Dermis blood vessel endothelial cell (primary cell): ENCODE results near the gene CEP120. TPM values are rescaled to one million over a fixed set of nuclear protein-coding genes. Genes with fewer than 3 reads are reported as not detected.
"Not testable (repeated sequence)": the region's sequence is repeated elsewhere in the genome, so short reads cannot be mapped to it uniquely, and the experiment has no call there.

ENCODE experiments used
- DNase-seq: peaks from one replicate; pipeline ENCODE4 v3.0.0; 2010
- total RNA-seq: library from RNA; depleted of rRNA; stranded (reverse); fragments of >200 nt; gene quantifications from 2 replicates; pipeline ENCODE4 v1.2.3, GENCODE V29; 2014

CEP120 gene
- total RNA-seq, 1 donor from 2014 or later, result 17.9 TPM

DNA sequence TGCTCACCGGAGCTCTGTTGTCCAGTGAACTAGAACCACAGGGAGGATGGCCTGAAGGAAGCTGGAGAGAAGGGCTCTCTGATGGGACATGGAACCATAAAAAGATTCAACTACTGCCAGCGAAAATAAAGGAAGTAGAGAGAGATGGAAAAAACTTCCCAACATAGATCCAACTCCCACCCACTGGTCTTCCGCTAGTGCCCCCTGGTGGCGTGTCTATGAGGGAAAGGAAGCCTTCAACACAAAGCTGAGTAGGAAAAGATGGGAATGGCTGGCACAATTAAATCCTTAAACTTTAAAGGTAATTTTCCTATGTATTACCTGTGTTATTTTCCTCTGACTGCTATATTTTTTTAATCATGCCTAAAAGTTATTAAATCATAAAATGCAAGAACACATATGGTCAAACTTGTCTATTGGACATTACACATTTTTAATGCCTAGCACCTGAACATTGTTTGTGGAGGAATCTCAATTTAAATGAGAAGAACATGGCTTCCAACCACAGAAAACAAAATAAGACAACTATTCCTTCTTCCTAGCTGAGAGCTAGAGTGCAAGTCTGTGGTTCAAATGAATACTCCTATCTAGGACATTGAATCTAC lies 51.5 kb downstream of the CEP120 start:
- peak; percentile 43 for DNase-seq

DNA sequence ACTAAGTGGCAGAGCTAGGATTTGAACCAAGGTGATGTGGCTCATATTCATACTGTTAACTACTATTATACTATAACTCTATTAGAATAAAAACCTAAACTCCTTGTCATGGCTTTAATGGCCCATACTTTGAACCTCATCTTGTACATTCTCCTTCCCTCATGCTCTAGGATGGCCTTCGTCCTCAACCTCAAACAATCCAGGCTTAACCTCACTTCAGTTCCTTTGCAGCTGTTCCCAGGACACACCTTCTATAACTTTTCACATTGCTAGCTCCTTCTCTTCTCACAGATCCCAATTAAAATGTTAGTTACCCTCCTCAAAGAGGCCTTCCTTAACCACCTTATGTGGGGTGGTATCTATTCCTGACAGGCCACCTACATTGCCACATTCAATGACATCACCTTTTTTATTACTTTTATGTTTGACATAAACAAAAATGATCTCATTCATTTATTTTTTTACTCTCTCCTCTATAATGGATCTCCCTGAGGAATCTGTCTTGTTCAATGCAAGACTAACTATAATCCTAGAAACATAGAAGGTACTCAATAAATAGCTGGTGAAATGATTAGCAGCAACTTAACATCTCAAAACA lies 53.7 kb downstream of the CEP120 start:
- DNase-seq, result no peak

DNA sequence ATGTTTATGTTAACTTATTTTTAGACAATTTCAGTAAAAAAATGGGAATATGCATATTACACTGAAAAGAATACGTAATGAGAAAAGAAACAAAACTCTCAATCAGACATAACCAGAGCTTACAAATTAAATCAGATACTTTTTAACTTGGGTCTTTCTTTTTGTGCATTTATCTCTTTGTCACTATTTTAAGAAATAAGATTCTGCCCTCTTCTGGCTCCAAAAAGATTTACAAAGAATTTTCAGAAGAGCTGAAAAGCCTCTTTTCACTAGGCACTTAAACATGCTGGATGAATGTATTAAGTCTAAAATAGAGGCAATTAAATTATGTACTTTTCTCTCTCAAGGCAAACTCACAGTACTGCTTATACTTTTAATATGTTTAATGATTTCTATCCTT lies 55.5 kb downstream of the CEP120 start:
- peak; percentile 24 for DNase-seq

DNA sequence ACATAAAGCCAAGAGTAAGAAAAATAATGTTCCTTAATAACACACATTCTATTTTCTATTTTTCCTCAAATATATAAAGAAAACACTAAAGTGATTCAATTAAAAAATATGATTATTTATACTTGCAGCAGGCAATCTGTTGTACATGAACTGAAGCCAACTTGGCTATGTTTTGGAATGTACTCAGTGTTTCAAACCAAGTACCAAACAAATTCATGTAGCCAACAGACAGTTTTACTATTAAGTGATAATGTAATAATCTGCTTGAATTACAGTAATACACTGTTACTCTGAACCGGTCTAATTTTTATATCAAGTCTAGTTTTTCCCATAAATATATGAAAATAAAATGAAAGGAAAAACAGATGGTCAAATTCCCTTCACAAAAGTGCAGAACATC lies 58.0 kb downstream of the CEP120 start:
- no peak for DNase-seq

DNA sequence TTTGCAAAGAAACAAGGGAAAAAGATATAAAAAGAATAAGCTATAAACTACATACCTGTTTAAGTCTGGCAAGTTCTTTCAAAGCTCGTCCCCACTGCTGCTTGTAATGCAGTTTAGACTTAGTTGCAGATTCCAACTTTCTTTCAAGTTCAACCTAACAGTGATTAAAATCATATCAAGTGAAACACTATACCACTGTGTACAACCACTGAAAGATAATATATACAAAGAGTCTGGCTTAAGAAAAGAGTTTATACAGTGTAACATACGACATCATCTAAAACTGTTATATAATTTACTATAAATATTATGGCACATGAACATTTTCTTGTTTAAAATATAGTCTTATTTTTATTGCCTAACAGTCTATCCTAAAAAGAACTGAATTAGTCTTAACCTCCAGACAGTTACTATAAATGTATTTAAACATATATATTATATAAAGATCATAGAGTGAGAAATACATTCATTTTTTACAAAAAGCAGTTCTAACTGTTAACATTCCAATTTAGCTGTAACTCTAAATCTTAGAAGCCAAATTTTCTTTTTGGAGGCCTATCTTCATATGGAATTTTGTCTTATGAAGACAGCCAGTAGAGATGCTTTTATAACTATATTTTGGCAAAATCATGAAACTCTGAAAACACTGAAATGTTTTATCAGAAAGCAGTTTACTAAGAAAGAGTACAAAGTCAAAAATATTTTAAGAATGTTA lies 58.6 kb downstream of the CEP120 start:
- DNase-seq, result no peak

DNA sequence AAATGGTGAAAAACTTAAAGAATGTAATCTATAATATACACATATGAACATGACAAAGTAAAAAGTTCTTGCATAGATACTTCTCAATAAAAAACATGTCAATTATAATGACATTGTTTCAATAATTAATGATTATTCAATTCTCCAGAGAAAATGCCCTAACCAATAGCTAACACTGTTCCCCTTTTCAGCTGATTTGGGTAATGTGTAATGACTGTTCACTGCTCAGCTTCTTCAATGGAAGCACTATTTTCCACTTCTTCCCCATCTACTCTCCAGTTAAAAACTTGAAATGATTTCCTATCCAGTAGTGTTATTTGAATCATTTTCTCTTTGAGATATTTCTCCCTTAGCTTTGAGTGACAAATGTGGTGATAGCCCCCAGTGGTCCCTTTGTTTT lies 62.3 kb downstream of the CEP120 start:
- no peak for DNase-seq

DNA sequence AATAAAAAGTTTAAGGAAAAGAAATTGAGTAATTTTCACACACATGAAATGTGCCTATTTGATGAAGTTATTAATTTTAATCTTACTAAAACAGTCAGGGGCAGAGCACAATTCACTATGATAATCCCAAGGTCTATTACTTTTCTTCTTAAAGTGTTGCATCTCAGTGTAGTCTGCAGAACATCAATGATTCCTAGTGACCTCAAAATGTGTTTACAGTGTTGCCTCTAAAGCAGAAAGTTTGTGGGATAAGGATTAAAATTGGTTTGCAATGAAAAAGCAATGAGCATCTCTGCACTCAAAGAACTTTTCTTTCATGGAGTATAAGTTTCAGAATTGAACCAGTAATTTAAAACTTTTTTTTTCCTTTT lies 63.0 kb downstream of the CEP120 start:
- no peak for DNase-seq

DNA sequence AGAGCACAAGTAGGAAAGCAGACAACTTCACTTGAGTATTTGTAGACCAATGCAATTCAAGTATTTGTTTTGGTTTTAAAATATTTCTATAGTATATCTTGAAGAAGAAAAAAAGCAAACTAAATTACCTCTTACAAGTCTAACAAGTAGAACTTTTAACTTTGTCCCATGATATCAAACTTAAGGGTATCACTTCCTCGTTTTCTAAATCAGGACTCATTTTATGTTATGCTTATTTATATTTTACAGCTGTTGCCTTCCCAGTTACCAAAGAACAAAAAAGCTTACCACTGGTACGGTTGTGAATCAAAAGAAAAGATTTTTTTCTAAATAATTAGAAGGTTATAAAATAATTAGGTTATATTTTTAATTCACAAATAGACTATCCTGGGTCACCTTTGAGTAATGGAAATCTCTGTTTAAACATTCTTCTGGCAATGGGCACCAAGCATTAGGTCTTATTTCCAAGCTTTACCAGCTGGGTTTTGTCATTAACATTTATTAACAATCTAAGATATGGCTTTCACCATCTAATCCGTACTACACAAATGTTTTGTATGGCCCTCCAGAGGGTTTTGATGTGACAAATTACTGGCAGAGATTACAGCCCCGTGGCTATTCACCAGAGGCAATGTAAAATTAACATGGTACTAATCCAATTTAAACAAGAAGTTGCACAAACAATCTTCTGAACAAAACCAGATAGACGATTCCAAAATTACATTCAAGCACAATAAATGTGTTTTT lies 63.6 kb downstream of the CEP120 start:
- DNase-seq, result no peak

DNA sequence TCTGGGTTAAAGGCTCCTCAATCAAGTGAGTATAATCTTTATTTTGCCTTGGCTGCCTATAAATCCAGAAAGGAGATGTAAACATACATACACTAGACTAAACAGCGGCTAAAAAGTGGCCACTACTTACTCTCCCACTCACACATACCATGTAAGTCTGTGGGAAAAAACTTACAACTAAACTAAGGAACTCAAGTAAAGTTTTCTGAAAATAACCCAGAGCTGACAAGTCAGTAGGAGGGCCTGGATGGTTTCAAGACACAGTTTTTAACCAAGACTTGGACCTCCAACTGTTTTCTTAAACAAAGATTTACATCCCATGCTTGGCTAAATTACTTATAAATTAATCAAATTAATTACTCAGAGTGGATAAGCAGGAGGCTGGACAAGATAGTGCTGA lies 64.5 kb downstream of the CEP120 start:
- DNase-seq, result no peak

DNA sequence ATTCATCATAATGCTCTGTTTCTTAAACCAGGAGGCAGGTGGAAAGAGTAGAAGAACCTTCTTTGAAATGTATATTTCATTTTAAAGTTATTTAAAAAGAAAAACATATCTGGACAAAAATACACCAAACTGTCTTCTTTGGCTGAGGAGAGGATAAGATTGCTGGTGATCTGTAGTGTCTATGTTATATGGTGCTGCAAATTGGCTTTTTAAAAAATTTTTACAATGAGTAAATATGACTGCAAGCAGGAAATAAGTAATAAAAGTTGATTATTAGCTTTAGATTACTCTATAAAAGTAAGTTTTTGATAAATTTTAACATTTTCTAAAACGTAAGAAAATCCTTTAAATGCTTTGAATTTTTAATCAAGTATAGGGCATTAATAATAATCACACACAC lies 64.9 kb downstream of the CEP120 start:
- DNase-seq, result no peak

DNA sequence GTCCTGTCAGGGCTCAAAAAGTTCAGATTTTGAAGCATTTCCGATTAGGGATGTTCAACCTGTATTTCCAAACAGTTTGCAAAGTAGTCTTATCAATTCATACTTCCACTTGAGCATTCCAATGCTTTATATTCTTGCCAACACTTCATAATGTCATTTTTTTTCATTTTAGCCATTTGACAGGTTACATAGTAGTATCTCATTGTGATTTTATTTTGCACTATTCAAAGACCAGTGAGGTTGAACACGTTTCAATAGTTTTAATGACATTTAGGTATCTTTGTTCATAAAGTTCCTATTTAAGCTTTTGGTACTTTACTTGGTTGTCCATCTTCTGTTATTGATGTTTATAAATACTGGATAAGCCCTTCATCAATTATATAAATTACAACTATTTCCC lies 71.4 kb downstream of the CEP120 start:
- no peak for DNase-seq

DNA sequence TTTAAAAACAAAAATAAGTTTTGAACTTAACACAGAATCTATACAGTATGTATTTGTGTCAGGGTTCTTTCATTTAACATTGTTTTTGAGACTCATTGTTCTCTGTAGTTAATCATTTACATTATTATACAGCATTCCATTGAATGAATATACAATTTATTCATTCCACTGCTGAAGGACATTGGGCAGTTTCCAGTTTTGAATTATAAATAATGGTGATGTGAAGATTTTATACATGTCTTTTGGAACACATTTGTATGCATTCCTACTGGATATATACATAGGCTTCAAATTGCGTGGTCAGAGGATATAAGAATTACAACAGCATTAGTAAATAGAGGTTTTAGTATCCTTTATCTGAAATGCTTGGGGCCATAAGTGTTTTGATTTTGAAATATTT lies 72.0 kb downstream of the CEP120 start:
- DNase-seq, result no peak

DNA sequence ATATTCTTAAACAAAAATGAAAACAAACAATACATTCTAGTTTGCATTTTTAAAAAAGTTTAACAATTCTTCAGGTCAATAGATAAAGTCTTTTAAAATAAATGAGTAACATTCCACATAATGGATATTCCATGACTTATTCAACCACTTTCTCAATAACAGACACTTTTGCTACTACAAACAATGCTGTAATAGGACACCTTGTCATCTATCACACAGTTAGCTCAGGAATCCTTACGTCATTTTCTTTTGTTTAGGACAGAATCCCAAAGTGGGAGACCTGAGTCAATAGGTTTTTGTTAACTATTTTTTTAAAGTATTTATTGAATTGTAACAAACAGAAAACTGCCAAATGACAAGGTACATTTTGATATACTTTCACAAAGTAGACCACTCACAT lies 72.5 kb downstream of the CEP120 start:
- no peak for DNase-seq

DNA sequence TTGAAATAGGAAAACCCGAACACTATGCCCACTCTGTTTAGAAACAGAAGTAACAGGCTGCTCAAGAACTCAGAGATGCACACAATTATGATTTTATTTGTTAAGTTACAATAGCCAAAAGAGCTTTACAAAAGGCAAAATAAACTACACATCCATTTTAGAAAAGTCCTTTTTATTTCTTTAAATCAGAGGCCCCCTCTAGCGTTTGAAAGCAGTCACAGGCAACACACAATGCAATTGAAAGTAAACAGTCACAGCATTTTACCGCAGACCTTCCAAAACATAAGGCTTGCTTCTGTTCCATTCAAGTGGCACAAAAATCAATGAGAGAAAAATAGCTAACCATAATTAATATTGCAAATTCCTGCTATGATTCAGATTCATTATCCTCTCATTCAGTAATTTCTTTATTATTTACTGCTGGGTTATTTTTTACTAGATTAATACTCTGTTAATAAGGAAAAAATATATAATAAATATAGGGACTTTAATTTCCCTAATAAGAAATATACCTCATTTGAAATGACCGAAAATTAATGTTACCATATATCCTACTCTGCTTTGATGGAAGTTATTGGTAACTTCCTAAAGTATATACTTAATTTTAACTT lies 78.3 kb downstream of the CEP120 start:
- peak; percentile 60 for DNase-seq

DNA sequence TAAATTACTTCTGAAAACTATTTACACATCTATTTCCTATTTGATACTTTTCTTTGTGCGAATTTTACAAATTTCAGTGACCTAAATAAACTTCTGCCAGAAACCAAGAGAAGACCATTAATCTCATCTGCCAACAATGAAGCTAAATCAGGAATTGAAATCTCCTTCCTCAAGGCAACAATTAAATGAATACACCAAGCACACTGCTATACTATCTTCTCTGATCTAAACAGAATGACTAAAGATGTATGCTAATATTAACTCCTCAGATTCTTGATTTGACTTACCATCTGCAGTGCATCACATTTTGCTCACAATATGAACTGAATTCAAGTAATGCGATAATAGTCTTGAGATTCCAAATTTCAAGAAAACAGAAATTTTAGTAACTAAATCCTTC lies 82.3 kb downstream of the CEP120 start:
- no peak for DNase-seq

DNA sequence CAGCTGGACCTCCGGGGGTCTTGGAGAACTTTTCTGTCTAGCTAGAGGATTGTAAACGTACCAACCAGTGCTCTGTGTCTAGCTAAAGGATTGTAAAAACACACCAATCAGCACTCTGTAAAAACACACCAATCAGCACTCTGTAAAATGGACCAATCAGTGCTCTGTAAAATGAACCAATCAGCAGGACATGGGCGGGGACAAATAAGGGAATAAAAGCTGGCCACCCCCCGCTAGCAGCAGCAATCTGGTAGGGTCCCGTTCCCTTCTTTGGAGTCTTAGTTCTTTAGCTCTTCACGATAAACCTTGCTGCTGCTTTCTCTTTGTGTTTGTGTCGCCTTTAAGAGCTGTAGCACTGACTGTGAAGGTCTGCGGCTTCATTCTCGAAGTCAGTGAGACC lies 114.8 kb downstream of the CEP120 start:
- DNase-seq, result not testable (repeated sequence)

DNA sequence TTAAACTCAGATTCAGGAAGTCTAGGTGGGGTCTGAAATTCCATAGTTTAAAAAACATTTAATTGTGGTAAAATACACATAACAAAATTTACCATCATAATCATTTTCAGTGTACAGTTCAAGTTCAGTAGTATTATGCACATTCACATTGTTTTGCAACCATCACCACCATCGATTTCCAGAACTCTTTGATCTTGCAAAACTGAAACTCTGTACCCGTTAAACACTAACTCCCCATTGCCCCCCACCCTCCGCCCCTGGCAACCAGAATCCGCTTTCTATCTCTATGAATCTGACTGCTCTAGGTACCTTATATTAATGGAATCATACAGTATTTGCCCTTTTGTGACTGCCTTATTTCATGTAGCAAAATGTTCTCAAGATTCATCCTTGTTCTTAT lies 117.5 kb downstream of the CEP120 start:
- no peak for DNase-seq

DNA sequence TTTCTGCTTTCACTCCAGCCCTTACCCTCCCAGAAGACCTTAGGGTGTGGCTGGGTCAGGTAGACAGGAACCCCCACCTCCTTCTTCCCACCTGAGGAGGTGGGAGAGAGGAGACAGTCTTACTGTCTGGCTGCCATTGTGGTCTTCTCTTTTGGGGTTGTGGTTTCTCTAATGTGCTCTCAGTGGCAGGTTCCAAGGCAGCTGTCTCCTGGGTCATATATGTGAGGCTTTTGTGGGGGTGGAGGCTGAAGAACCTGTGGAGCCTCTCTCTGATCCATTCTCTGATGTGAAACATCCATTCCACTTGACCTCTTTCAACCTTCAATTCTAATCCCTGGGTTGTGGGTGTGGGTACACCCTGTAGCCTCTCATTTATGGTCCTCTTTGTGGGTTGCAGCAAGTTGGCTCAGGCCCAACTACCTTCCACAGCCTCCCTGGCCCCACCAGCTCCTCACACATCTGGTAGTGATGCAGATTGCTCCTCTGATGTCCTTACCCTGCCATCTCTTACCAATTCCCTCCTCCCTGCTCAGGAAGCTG lies 118.4 kb downstream of the CEP120 start:
- no peak for DNase-seq

DNA sequence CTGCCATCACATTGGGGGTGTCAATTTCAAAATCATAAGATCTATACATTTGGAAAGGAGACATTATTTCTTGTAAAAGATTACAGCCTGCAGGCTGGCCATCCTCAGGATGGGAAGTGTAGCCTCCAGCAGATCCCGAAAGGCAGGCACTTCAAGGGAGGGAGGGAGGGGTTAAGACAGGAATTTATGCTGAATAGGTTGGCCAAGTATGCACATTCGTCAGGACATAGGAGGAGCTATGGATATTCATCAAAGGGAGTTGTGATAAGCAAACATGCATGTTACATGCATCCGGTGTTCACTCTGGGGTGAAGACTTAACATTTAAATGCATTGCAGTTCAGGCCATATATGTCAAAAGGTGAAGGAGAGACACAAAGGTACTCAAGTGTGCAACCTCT lies 119.4 kb downstream of the CEP120 start:
- no peak for DNase-seq

DNA sequence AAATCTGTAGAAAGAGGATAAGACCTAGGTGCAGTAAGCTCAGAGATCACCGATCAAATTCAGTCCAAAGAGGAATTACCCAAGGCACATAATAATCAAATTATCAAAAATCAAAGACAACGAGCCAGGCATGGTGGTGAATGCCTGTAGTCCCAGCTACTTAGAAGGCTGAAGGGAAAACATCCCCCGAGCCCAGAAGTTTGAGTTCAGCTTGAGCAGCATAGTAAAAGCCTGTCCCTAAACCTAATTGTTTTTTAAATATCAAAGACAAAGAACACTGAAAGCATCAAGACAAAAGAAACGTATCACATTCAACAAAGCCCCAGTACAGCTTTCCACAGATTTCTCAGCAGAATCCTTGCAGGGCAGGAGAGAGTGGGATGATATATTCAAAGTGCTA lies 122.9 kb downstream of the CEP120 start:
- no peak for DNase-seq

DNA sequence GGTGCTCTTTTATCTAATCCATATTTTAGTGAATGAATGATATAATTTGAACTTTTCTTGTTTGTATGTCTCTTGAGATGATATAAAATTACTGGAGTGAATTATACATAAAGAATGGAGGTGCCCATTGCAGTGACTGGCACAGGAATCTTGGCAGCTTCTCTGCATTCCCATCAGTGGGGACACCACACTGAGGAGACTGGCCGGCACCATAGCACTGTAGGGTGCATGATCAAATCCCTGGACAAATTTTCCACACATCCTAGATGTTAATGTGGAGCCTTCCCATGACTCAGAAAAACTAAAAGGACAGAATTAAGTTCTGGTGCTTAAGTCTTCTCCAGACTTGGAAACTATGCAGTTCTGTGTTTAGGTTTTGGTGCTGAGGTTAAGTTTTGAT lies 124.1 kb downstream of the CEP120 start:
- DNase-seq, result no peak

DNA sequence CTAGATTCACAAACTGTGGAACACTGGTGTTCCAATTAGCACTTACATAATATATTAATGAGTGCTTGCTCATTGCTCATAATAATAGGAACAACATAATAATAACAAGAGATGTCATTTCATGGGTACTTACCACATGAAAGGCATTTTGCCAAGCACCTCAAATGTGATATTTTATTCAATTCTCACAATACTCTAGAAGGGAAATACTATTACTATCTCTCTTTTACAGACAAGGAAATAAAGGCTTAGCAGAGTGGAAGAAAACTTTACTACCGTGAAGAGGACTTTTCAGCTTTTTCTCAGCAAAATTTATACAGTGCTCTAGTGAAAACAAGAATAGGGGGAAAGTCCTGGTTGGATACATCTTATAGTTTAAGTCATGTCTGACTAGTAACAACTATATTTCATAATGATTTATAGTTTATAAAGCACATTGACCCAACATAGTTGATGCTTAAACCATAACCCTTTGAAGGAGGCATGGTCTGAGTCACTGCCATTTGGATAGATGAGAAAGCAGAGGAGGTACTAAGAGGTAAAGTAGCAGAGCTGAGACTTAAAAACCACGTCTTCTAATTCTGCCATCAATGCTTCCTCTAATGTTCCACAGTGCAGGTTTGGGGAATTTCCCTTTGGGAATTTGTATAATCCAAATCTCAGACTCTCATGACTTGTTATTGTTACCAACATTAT lies 124.7 kb downstream of the CEP120 start:
- no peak for DNase-seq
